Mesodermal cell (in vitro differentiated cells): Measurements from ENCODE around the gene TEX101.
A peak's percentile ranks its signal among the peaks of the same experiment; 100 is the strongest.

Experiments
- H3K27ac ChIP-seq: 2 replicates; pipeline ENCODE4 v1.7.0; 2013; ENCODE audit warnings: mild to moderate bottlenecking, low read depth, low read length, moderate library complexity; ENCODE audit not compliant: severe bottlenecking
- H3K36me3 ChIP-seq: 2 replicates; pipeline ENCODE4 v1.7.1; 2013; ENCODE audit warnings: mild to moderate bottlenecking, low read length, moderate library complexity; ENCODE audit not compliant: control insufficient read depth, insufficient read depth
- H3K4me1 ChIP-seq: one replicate; pipeline ENCODE4 v1.7.1; 2013; ENCODE audit warnings: mild to moderate bottlenecking, low read length; ENCODE audit not compliant: insufficient read depth, control insufficient read depth, poor library complexity, severe bottlenecking
- H3K4me3 ChIP-seq: 2 replicates; pipeline ENCODE4 v1.7.0; 2013; ENCODE audit warnings: low read length, control low read depth, mild to moderate bottlenecking; ENCODE audit not compliant: insufficient read depth, poor library complexity, severe bottlenecking; ENCODE audit errors: extremely low read depth
- H3K9me3 ChIP-seq: 2 replicates; pipeline ENCODE4 v1.7.1; 2013; ENCODE audit warnings: mild to moderate bottlenecking, low read length, moderate library complexity; ENCODE audit not compliant: control insufficient read depth
- WGBS, 2 experiments: methylation state at CpG; one replicate each; pipeline ENCODE4 v1.1.5; 2013; ENCODE audit warnings: missing lambda C conversion rate in 2 of 2; ENCODE audit not compliant: insufficient coverage in 2 of 2; 5-methylcytosine and 5-hydroxymethylcytosine counted together

TEX101 gene

GRCh38 chr19:43447655-43448054, 33.0 kb downstream of the TEX101 start:
- Histone ChIP-seq H3K4me1 (no peaks in the 10 kb centered on the region), H3K4me3 (no peak overlapping the region), H3K27ac (no peak overlapping the region), H3K36me3 (no peaks in the 10 kb centered on the region), H3K9me3 (peaks cover 2% of the 10 kb centered on the region)
- 91 to 96% methylated on average over 6 to 8 of the region's 9 CpGs for WGBS, 2 experiments

DNA sequence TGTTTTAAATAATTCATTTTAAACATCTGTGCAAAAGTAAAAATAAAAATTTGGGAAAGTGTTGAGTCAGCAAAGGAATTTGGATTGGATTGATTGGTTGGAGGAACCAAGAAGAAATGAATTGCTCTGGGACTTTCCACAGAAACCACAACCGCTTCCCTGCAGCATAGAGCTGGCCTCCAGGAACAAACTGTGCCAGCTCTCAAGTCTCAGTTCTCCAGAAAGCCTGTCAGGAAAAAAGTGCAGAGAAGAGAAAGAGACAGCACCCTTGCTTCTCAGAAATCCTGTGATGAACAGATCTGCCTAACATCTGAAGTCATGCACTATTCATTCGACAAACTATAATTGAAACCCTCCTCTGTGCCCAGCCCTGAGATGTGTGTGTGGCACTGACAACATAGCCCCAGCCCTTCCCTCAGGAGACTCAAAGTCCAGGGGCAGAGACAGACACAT, 35.9 kb downstream of the TEX101 start:
- no peak overlapping the region for H3K4me3 ChIP-seq
- WGBS, 2 experiments: 86% methylated on average over 1 of the region's 2 CpGs
- no peaks in the 10 kb centered on the region for H3K4me1 ChIP-seq
- H3K9me3 ChIP-seq: peaks cover 4% of the 10 kb centered on the region
- H3K27ac ChIP-seq: no peak overlapping the region
- no peaks in the 10 kb centered on the region for H3K36me3 ChIP-seq

DNA sequence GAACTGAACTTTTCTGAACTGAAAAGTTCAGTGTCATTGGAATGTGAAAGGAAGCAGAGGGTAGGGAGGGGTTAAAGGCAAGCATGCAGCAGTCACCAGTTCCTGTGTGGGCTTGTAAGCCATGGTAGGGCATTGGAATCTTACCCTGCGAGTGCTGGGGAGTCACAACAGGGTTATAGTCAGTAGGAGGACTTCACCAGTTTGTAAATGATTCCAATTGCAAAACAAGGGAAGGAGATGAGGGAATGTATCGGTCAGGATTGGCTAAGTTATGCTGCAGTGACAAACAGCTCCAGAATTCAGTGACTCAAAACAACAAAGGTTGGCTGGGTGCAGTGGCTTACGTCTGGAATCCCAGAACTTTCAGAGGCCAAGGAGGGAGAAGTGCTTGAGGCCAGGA, 37.9 kb downstream of the TEX101 start:
- Histone ChIP-seq H3K27ac (no peak overlapping the region), H3K36me3 (no peaks in the 10 kb centered on the region), H3K9me3 (peaks cover 4% of the 10 kb centered on the region), H3K4me3 (no peak overlapping the region), H3K4me1 (no peaks in the 10 kb centered on the region)
- 62 to 84% methylated on average over 2 to 3 of the region's 3 CpGs for WGBS, 2 experiments

DNA sequence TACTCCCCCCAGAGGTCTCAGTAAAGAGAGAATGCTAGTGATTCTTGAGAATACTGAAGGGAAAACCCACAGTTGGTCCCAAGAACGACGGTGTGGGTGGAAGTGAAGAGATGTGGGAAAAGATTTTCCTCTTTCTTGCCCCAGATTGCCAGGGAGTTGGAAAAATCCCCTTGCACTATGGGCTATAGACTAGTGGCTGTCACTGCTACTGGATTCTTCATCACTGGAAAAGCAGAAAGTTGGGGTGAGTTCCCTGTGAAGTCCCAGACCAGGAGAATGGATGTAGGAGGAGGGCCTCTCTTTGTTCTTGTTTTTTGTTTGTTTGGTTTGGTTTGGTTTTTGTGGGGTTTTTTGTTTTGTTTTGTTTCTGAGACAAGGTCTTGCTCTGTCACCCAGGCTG, 39.3 kb downstream of the TEX101 start:
- Histone ChIP-seq H3K9me3 (peaks cover 4% of the 10 kb centered on the region), H3K4me1 (no peaks in the 10 kb centered on the region), H3K4me3 (no peak overlapping the region), H3K36me3 (no peaks in the 10 kb centered on the region), H3K27ac (no peak overlapping the region)
- 81% methylated on average over 2 of the region's 2 CpGs; no CpG with 5 or more reads in 1 of the 2 experiments for WGBS, 2 experiments

DNA sequence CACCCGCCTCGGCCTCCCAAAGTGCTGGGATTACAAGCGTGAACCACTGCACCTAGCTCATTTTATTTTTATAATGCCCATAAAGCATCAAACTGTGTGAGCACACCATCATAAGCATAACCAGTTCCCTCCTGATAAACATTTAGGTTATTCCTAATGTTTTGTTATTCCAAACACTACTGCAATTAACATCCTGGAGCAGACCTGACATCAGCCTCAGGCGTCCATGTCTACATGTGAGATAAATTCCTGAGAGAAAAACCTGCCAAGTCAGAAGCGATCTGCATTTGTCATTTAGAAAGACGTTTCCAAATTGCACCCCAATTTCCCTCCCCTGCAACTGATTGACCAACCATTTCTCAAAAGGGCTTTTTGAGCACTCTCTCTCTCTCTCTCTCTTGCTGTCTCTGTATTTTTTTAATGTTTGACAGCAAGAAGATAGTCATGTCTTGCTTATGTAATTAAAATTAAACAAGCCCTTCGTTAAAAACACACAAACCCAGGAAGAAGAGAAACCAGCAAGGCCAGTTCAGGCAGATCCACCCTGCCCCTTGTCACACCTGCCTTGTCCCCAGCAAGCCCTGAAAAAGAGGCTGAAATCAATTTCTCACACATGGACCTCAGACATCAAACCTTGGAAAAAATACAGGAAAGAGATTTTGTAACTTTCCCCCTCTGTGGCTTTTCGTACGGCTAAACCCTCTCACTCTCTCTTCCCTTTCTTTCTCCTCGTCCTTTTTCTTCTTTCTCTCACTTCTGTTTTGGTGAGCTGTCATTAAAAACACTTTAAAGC, 40.8 kb downstream of the TEX101 start:
- Histone ChIP-seq H3K36me3 (no peaks in the 10 kb centered on the region), H3K4me1 (no peaks in the 10 kb centered on the region), H3K27ac (no peak overlapping the region), H3K9me3 (peaks cover 4% of the 10 kb centered on the region), H3K4me3 (no peak overlapping the region)
- WGBS, 2 experiments: 78 to 82% methylated on average over 5 to 6 of the region's 10 CpGs

- Histone ChIP-seq H3K4me3 (no peak overlapping the region), H3K36me3 (no peaks in the 10 kb centered on the region), H3K27ac (no peak overlapping the region), H3K9me3 (peaks cover under 1% of the 10 kb centered on the region), H3K4me1 (no peaks in the 10 kb centered on the region)
- WGBS, 2 experiments: 67 to 81% methylated on average over 1 to 4 of the region's 4 CpGs
These were observed 43.1 kb downstream of the TEX101 start for GRCh38 chr19:43457809-43458208.

GRCh38 chr19:43460362-43461016, 45.8 kb downstream of the TEX101 start:
- H3K36me3 ChIP-seq: no peaks in the 10 kb centered on the region
- H3K27ac ChIP-seq: no peak overlapping the region
- WGBS, 2 experiments: 81 to 86% methylated on average over 6 to 12 of the region's 16 CpGs
- no peaks in the 10 kb centered on the region for H3K9me3 ChIP-seq
- peaks cover 4% of the 10 kb centered on the region for H3K4me1 ChIP-seq
- H3K4me3 ChIP-seq: no peak overlapping the region

DNA sequence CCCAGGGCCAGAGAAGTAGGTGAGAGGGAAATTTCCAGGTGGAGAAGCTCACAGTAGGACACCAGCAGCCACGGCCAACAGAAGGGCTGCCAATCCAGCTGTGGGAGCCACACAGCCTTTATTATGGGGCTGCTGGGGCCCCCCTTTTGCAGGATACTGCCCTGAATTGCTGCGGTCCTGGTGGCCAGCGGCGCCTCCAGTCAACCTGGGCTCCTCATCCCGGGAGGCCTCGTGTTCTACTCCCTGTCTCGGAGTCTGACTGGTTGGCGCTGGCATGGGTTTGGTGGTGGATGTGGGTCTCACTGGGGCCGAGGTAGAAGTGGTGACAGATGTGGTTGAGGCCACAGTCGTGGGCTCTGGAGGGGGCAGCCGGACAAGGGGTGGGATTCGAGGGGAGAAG, 46.6 kb downstream of the TEX101 start:
- peaks cover 4% of the 10 kb centered on the region for H3K4me1 ChIP-seq
- 92 to 95% methylated on average over 8 to 10 of the region's 12 CpGs for WGBS, 2 experiments
- H3K36me3 ChIP-seq: no peaks in the 10 kb centered on the region
- H3K27ac ChIP-seq: no peak overlapping the region
- no peaks in the 10 kb centered on the region for H3K9me3 ChIP-seq
- H3K4me3 ChIP-seq: no peak overlapping the region

DNA sequence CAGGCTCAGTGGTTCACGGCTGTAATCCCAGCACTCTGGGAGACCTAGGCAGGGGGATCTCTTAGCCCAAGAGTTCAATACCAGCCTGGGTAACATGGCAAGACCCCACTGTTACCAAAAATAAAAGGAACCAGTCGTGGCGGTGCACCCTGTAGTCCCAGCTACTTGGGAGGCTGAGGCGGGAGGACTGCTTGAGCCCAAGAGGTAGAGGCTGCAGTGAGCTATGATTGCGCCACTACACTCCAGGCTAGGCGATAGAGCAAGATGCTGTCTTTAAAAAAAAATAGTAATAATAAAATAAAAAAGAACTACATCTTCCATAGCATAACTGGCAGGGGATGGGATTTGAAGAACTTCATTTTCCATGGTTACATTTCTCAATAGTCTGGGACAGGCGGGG, 47.7 kb downstream of the TEX101 start:
- Histone ChIP-seq H3K27ac (no peak overlapping the region), H3K9me3 (no peaks in the 10 kb centered on the region), H3K4me1 (peaks cover 4% of the 10 kb centered on the region), H3K36me3 (no peaks in the 10 kb centered on the region), H3K4me3 (peak overlapping the region; percentile 56)
- WGBS, 2 experiments: 83 to 94% methylated on average over 3 to 5 of the region's 7 CpGs

DNA sequence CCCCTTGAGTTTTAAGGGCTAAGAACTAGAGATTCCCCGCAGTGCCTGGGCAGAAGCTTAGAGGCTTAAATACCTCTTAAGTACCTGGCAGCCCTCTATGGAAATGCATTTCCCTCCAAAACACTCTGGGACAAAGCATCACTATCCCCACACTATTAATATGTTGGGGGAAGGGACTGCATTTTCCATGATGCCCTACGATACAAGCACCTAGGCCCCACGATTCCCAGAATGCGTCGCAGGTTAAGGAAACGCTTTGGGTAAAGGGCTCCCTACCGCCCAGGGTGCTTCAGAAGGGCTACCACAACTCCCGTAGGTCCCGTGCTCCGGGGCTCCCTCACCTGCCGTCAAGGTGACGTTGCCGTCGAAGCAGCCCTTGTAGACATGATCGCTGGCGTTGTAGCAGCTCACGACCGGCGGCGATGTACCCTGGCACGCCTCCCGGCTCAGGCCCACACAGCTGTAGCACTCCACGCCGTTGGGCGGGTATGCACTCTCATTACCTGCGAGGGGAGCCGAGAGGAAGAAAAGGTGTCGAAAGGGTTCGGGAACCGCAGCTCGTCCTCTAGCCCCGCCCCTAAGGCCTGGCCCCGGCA, 48.2 kb downstream of the TEX101 start:
- peaks cover 4% of the 10 kb centered on the region for H3K4me1 ChIP-seq
- no peak overlapping the region for H3K27ac ChIP-seq
- H3K36me3 ChIP-seq: no peaks in the 10 kb centered on the region
- H3K4me3 ChIP-seq: peak overlapping the region; percentile 56
- H3K9me3 ChIP-seq: no peaks in the 10 kb centered on the region
- WGBS, 2 experiments: 11 to 12% methylated on average over 21 to 26 of the region's 33 CpGs
